Colonic mucosa (tissue), 4 donors: ENCODE results near the gene ME2. TPM values are rescaled to one million over a fixed set of nuclear protein-coding genes. Genes with fewer than 3 reads are reported as not detected.
"Not testable (repeated sequence)": the region's sequence is repeated elsewhere in the genome, so short reads cannot be mapped to it uniquely, and the experiment has no call there.

ENCODE experiments used
- DNase-seq: peaks from one replicate; pipeline ENCODE4 v3.0.0-alpha.2; 2020
- H3K27ac ChIP-seq: fragments of 200-600 bp; one replicate; pipeline ENCODE4 v1.8.0; 2021
- H3K27me3 ChIP-seq: fragments of 200-600 bp; one replicate; pipeline ENCODE4 v1.8.0; 2021
- H3K36me3 ChIP-seq: fragments of 200-600 bp; one replicate; pipeline ENCODE4 v1.8.0; 2021
- H3K4me1 ChIP-seq: fragments of 200-600 bp; one replicate; pipeline ENCODE4 v1.8.0; 2021; ENCODE audit warnings: mild to moderate bottlenecking
- H3K4me3 ChIP-seq: fragments of 200-600 bp; one replicate; pipeline ENCODE4 v1.8.0; 2021
- H3K9ac ChIP-seq, 2 donors: one replicate each; pipeline ENCODE4 v1.7.0; 2013; ENCODE audit warnings: control low read depth in 2 of 2, low read depth in 2 of 2, low read length in 2 of 2
- H3K9me3 ChIP-seq: fragments of 200-600 bp; one replicate; pipeline ENCODE4 v1.8.0; 2021
- intact Hi-C: fragments of 100-400 bp; cut with DNase I; formaldehyde crosslinking; loops from one replicate; pipeline ENCODE4 v1.14.1; 2022
- total RNA-seq, 2 donors: library from RNA; stranded (reverse); fragmentation: NEBNext Ultra II Directional in 1 of 2; extraction: Animal tissue kit (Norgen Biotek cat#: 25700) in 1 of 2; gene quantifications; one replicate each; pipeline ENCODE4 v1.2.1, GENCODE V29; 2021
- TF ChIP-seq, protein P1 (sequence below): fragments of 200-600 bp; IDR thresholded peaks from one replicate; pipeline ENCODE4 v1.8.0; 2022; ENCODE audit warnings: antibody characterized with exemption, mild to moderate bottlenecking
- donor health status: healthy.
- donor health status: DM: no; HTN: no; CAD: no.
- donor health status: DM: no; HTN: no; CAD: no.

Gene ME2
- total RNA-seq, 2 donors from 2014 or later = 59.4 to 76.5 TPM

- intact Hi-C loops = loop anchor here (5.0 kb wide), 1 partner anchor 59 kb away; no protein-coding TSS in a partner anchor
- TF ChIP-seq, protein P1, sequence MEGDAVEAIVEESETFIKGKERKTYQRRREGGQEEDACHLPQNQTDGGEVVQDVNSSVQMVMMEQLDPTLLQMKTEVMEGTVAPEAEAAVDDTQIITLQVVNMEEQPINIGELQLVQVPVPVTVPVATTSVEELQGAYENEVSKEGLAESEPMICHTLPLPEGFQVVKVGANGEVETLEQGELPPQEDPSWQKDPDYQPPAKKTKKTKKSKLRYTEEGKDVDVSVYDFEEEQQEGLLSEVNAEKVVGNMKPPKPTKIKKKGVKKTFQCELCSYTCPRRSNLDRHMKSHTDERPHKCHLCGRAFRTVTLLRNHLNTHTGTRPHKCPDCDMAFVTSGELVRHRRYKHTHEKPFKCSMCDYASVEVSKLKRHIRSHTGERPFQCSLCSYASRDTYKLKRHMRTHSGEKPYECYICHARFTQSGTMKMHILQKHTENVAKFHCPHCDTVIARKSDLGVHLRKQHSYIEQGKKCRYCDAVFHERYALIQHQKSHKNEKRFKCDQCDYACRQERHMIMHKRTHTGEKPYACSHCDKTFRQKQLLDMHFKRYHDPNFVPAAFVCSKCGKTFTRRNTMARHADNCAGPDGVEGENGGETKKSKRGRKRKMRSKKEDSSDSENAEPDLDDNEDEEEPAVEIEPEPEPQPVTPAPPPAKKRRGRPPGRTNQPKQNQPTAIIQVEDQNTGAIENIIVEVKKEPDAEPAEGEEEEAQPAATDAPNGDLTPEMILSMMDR = no peak
- H3K9ac ChIP-seq = peak within 1 kb of the TSS; percentile 90 to 100
Observed at GRCh38 chr18:50967714-50968661, 89.1 kb downstream of the ME2 start, which contains the start of gene ELAC1. ELAC1 (plus strand) TSS chr18:50968040; CDS start chr18:50974405, 6,365 bp downstream.

DNA sequence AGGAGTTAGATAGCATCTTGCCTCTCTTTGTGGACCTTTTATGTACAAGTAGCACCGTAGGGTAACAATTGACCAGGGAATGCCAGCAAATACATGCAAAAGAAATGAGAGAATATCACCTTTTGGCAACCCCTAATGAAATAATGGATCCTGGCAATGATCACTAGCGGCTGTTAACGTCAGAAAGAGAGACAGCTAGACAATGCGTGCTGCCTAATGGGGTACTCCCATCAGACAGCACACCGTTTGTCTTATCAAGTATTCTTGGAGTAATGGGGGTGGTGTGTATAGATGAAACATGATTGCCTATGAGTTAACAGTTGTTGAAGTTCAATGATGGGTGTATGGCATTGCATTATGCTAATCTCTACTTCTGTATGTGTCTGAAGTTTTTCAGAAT lies 90.5 kb downstream of the ME2 start:
- H3K27me3 ChIP-seq = no peaks in the 10 kb centered on the region
- peaks cover 6% of the 10 kb centered on the region for H3K4me1 ChIP-seq
- no peaks in the 10 kb centered on the region for H3K9me3 ChIP-seq
- intact Hi-C loops = loop anchor here (5.0 kb wide), 1 partner anchor 58 kb away; no protein-coding TSS in a partner anchor
- no peaks in the 10 kb centered on the region for H3K36me3 ChIP-seq
- H3K27ac ChIP-seq = no peak overlapping the region
- no peak for DNase-seq
- TF ChIP-seq, protein P1 = no peak
- H3K9ac ChIP-seq = no peak overlapping the region
- no peak overlapping the region for H3K4me3 ChIP-seq

More at GRCh38 chr18:50967714-50968661, 89.1 kb downstream of the ME2 start, which contains the start of gene ELAC1:
- no peaks in the 10 kb centered on the region for H3K9me3 ChIP-seq
- H3K36me3 ChIP-seq = no peaks in the 10 kb centered on the region
- peak; percentile 72 for DNase-seq
- H3K4me3 ChIP-seq = peak within 1 kb of the TSS; percentile 96
- H3K4me1 ChIP-seq = peaks cover 6% of the 10 kb centered on the region
- H3K27ac ChIP-seq = peak within 1 kb of the TSS; percentile 97
- H3K27me3 ChIP-seq = no peaks in the 10 kb centered on the region

- H3K9me3 ChIP-seq = no peaks in the 10 kb centered on the region
- DNase-seq = peak; percentile 74
- H3K36me3 ChIP-seq = no peaks in the 10 kb centered on the region
- H3K27ac ChIP-seq = peak overlapping the region; percentile 18
- no peak overlapping the region for H3K4me3 ChIP-seq
- intact Hi-C loops = no loop called here
- H3K9ac ChIP-seq = no peak overlapping the region
- H3K4me1 ChIP-seq = peaks cover 6% of the 10 kb centered on the region
- TF ChIP-seq, protein P1 = no peak
- H3K27me3 ChIP-seq = no peaks in the 10 kb centered on the region
Observed at GRCh38 chr18:50970006-50970405, 91.1 kb downstream of the ME2 start.

- H3K27ac ChIP-seq, H3K36me3 ChIP-seq, H3K4me3 ChIP-seq, H3K27me3 ChIP-seq, intact Hi-C loops, H3K9me3 ChIP-seq, H3K9ac ChIP-seq, DNase-seq, H3K4me1 ChIP-seq: not testable (repeated sequence)
Observed at GRCh38 chr18:50972404-50972803, 93.5 kb downstream of the ME2 start.

- DNase-seq = no peak
- peak overlapping the region; percentile 18 for H3K27ac ChIP-seq
- H3K4me3 ChIP-seq = no peak overlapping the region
- intact Hi-C loops = no loop called here
- H3K9me3 ChIP-seq = no peaks in the 10 kb centered on the region
- H3K4me1 ChIP-seq = peaks cover 6% of the 10 kb centered on the region
- TF ChIP-seq, protein P1 = no peak
- H3K27me3 ChIP-seq = no peaks in the 10 kb centered on the region
- no peak overlapping the region for H3K9ac ChIP-seq
- H3K36me3 ChIP-seq = no peaks in the 10 kb centered on the region
Observed at GRCh38 chr18:50973367-50974126, 94.6 kb downstream of the ME2 start.
